HTR-8/SVneo (cell line): ENCODE measurements around the gene GRAP2.
"Not testable (repeated sequence)": the region's sequence is repeated elsewhere in the genome, so short reads cannot be mapped to it uniquely, and the experiment has no call there.

Experiments
- DNase-seq: peaks from one replicate; pipeline ENCODE4 v3.0.0; 2011; ENCODE audit warnings: low spot score, mixed read lengths; ENCODE audit not compliant: insufficient read length
- FAIRE-seq: peaks from 2 replicates; lab custom pipeline; 2011; peaks lifted over from hg19 to GRCh38; lab: Jason Lieb, UNC

The GRAP2 gene

DNA sequence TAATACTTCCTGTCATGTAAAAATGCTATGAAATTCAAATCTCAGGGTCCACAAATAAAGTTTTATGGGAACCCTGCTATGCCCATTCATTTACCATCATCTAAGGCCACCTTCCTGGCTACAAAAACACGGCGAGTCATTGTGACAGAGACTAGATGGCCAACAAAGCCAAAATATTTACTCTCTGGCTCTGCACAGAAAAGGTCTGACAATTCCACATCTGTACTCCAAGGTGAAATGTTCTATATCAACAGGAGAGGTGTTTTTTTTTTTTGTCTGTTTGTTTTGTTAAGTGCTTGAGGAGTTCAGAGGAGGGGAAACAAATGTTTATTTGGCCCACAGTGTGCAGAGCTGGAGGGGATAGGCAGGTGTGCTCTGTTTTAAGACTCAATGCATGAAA lies 40.7 kb downstream of the GRAP2 start:
- DNase-seq: no peak
- no peak for FAIRE-seq

DNA sequence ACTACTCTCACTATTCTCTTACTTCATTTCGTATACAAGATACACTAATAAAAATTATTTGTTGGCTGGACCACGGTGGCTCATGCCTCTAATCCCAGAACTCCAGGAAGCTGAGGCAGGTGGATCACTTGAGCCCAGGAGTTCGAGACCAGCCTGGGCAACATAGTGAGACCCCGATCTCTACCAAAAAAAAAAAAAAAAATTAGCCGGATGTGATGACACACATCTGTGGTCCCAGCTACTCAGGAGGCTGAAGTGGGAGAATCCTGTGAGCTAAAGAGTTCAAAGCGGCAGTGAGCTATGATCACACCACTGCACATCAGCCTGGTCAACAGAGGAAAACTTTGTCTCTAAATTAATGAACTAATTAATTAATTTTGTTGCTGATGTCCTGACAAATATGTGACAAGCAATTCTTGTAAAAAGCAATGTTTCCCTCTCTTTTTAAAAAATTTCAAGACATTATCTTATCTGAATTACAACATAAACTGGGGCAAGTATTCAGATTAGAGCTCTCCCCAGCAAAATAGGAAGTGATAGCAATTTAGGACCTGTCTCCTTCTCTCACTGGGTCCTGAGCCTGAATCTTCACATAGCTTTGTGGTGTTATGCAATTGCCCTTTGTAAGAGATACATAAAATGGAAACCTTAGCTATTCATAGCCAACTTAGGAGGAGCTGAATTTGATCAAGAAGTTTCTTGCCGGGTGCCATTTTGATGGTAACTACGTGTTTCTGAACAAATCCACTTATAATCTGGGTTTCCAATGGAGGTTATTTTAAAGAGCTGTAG lies 41.8 kb downstream of the GRAP2 start:
- FAIRE-seq (no peak), DNase-seq (no peak)

DNA sequence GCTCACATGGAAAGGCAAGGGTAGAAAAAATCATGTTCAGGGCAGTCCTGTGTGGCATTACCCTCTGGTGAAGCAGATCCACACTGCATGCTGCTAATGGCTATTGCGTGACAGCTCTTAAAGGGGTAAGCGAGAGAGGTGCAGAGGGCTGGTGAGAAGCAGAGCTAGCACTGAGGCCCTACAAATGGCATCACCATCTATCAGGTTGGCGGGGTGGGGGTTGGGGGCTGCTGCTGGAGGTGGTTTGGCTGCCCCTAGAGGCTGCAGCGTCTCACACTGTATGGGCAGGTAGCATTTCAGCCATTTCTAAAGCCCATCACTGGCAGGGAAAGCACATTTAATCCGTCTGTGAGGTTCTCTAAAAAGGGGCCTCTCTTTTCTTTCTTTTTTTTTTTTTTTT lies 42.5 kb downstream of the GRAP2 start:
- no peak for FAIRE-seq
- DNase-seq: no peak

DNA sequence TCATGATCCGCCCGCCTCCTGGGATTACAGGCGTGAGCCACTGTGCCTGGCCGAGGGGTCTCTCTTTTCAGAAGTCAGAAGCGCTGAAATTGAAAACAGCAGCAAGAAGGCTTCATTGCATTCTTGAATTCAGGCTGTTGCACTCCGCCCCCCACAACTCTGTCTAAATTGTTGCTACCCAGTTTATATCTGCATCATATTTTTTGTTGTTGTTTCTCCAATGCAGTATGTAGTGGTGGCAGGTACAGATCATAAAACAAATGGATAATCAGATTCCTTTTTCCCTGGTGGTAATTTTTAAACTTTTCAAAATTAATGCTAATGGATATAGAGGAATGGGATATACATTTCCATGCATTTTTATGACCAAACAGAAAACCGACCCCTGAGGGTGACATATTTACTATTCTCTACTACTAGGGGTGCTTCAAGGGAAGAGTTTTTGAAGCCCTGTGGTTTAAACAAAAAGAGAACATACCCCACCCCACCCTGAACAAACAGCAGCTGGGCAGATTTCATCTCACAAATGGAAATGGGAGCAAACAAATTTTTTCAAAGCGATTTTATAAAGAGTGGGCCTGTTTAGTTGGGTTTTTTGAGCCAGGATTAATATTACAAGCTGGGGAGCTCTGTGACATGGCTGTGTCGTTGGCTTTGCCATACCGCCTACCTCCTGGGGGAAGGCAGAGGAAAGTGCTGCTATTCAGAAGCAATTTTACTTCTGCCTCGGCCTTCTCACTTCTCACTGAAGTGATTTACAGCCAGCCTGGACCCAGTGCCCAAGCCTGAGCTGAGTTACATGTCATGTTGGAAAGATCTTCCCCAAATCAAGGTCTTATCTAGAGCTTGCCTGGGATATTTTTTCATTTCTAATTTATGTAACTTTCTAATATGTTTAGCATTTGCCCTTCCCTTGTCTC lies 43.3 kb downstream of the GRAP2 start:
- no peak for FAIRE-seq
- no peak for DNase-seq

DNA sequence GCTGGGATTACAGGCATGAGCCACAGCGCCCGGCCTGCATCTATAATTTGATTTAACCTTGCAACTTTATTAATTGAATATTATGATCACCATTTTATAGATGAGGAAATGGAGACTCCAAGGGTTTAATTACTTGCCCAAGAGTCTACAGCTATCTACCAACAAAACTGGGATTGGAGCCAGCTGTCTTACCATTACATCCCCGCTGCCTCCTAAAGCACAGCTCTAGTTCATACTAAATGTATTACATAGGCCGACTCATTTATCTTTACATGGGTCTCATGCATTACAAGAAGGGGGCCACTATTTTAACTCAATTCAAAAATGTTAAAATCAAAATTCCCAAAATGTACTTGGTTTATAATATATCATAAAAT lies 45.2 kb downstream of the GRAP2 start:
- FAIRE-seq: no peak
- no peak for DNase-seq

DNA sequence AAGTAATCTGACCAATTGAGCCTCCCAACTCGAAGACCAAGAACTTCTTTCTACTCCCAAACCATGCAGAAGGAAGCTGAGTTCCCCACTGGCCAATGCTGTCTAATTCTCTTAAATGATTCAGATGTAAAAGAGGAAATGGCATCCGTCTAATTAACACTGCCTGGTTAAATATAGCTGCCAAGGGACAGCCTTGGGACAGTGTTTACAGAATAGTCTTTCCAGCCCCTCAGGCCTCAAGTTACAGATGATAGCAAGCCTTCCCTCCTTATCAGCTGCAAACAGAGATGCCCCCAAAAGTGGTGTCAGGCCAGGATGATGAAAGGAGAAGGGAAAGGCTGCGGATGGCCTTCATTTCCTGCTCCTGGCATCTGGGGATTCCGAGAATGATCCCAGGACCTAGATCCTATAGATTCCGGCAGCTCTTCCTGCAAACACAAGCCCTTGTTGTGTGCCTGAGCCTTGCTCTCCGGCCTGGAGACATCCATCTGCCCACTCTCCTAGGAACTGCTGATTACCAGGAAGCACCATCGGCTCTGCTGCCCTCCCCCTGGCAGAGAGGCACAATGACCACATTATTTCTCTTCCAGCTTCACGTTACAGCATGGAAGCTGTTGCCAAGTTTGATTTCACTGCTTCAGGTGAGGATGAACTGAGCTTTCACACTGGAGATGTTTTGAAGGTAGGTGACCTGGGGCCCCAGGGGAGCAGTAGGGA lies 45.8 kb downstream of the GRAP2 start:
- FAIRE-seq (no peak), DNase-seq (no peak)

DNA sequence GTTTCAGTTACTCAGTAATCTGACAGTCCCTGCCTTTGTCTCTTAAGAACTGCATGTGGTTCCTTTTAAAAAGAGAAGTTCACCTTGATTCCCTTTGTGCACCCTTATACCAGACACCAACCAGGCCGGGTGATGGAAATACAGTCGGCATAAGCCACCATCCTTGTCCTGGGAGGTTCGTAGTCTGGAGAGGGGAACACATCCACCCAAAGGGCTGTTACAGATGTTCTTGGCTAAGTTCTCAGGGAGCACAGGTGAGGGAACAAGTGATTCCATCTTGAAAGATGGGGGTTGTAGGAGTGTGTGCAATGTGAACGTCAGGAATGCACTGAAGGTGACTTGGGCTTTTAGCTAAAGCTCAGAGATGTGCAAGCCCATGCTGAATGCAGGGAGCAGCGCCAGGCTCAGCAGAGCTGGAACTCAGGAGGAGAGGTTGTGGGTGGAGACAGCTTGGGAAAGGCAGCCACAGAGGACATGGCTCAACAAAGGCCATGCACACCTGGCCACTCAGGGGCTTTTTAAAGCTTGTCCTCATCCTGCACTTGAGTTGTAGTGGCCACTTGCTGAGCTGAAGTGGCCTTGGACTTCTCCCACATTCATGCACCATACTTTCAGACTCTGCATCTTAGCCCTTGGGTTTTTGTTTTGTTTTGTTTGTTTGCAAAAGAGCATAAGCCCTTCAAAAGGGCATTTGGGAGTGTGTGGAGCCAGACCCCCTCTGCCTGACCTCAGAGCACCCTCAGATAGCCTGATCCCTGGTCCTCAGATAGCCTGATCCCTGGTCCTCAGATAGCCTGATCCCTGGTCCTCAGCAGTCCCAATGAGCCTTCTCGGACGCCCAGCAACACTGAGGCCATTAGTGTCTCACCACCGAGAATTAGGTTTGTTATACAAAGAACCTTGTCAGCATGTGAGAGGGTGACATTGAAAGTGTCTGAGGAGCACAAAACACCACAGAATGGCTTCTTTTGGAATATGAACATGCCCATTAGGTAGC lies 46.6 kb downstream of the GRAP2 start:
- FAIRE-seq (no peak), DNase-seq (no peak)

DNA sequence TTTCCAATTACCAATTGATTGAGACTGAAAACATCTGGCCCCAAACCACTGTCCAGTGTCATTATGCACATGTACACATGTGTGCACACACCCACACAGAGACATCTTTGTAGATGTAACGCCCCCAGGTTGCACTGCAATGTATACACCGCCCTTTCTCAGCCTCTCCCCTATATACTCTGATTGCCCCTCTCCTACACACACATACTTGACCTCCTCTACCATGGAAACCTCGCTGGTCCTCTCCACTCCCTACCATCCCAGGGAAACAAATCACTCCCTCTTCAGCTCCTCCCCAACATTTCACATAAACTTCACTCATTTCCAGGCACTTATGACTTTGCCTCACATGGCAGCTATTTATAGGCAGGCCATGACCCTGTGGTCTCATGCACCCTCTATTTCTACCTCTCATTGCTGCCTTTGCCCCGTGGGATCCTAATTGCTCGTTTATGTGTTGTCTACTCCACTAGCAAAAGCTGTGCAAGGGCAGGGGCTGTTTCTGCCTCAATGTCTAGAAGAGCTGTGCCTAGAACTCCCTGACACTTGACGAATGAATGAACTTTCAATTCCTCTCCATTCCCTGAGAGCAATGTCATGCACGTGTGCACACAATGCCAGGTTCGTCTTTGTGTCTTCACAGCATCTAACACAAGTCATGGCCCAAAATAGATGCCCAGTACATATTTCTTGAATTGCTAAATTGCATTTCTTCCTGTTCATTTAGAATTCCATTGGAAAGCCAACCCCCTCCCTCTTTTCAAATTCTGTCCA lies 49.3 kb downstream of the GRAP2 start:
- FAIRE-seq: no peak
- DNase-seq: no peak

DNA sequence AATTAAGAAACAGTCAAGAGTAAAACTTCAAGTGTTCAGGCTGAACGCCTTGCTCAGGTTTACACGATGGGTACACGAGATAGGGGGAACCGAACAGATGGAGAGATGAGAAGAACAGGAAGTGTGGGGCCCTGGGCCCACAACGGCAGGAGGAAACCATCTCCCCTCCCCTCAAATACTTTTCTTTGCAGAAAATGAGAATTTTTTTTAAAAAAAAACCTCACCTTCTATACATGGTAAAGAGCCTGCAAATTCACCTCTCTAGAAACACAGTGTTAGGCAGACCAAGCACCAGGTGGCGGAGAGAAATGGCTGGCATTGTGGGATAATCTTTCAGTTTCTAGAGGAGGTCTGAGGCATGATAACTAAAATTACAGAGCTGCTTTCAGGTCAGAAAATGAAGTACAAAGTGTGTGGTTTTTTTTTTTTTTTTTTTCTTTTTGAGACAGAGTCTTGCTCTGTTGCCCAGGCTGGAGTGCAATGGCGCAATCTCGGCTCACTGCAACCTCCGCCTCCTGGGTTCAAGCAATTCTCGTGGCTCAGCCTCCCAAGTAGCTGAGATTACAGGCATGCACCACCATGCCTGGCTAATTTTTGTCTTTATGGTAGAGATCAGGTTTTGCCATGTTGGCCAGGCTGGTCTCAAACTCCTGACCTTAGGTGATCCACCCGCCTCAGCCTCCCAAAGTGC lies 50.9 kb downstream of the GRAP2 start:
- not testable (repeated sequence) for FAIRE-seq, DNase-seq

DNA sequence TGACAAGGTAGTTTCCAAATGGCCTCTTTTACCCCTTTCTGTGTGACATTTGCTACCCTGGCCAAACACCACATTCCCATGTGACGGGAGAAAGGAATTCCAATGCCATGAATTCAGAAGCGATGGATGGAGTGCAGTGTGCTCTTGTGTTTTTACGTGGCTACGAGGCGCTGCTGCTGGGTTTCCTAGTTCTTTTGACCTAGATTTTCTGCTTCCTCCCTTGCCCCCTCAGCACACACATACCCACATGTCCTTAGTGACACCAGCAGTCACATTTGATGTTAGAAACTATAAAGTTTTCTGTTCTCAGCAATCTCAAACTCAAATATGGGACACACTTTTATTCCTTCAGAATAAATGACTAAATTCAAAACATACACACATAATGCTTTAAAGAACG lies 51.5 kb downstream of the GRAP2 start:
- DNase-seq: no peak
- no peak for FAIRE-seq

DNA sequence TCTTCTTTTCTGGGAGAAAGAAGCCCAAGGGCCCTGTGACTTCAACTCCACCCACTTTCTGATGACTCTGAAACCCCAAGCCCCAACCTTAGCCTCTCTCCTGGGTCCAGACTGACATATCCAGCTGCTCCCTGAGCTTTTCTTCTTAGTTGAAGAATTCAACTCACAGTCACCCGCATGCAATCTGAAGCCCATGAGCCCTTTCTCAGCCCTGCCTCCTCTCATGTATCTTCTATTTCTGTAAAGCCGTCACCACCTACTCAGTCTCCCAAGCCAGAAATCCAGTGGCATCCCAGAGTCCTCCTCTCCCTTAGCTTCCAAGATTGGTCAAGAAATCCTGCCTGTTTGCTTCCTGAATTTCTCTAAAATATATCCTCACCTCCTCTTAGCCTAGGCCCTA lies 52.2 kb downstream of the GRAP2 start:
- DNase-seq (no peak), FAIRE-seq (no peak)

DNA sequence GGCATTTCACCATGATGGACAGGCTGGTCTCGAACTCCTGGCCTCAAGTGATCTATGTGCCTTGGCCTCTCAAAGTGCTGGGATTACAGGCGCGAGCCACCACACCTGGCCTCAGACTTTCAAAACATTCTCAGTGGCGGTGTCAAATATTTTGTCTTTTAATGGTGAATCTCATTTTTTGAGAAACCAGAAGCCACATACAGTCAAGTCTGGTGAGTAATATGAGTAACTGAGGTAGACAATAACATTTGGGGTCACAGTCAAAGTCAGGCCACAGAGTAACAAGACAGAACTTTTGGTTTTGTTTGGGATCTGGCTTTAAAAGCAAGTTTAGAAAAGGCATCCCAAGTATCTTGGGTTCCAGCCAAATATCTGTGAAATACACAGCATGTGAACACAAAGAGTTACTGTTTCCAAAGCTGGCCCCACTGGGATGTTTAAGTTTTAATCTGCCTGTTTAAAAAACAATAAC lies 53.7 kb downstream of the GRAP2 start:
- DNase-seq (no peak), FAIRE-seq (no peak)

DNA sequence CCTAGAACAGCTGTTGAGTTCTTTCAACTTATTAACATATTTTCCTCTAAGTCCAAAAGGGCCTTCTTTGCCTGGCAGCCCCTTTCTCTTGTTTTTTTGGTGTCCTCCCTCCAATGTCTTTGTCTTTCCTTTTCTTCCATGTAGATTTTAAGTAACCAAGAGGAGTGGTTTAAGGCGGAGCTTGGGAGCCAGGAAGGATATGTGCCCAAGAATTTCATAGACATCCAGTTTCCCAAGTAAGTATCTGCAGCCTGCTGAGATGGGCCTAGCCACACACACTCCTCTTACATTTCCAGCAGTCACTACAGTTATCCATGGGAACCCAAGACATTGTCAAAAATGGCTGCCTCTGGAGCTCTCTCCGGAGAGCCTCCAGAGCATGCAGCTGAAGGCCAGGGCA lies 54.8 kb downstream of the GRAP2 start:
- no peak for DNase-seq
- FAIRE-seq: no peak

DNA sequence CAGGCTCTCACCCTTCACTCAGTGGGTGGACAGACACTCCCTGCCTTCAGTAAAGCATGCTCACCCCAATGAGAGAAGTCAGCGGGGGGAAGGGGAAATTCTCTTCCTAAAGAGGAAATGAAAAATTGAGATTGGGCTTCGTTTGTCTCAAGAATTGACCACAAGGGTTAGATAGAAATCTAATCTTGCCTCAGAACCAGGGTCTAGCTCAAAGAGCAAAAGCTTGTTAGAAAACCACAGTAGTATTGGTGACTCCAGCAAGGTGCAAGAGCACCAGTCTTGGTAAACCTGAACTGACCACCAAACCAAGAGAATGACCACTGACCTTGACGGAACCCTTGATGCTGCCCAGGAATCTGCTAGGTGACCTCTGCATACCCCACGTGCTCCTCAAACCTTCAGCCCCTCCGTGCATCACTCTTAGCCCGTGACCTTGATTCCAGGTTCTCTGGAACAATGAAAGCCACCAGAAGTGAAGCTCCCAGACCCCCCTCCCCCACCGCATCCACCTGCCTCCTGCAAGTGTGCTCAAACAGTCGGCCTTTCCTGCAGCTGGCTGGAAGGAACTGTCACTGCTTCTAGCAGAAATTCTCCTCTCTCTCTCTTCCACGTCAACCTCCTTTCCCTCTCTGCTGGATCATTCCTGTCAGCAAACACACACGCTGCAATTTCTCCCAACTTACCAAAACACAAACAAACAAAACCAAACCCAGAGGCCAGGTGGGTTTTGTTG lies 56.2 kb downstream of the GRAP2 start:
- DNase-seq: no peak
- no peak for FAIRE-seq

DNA sequence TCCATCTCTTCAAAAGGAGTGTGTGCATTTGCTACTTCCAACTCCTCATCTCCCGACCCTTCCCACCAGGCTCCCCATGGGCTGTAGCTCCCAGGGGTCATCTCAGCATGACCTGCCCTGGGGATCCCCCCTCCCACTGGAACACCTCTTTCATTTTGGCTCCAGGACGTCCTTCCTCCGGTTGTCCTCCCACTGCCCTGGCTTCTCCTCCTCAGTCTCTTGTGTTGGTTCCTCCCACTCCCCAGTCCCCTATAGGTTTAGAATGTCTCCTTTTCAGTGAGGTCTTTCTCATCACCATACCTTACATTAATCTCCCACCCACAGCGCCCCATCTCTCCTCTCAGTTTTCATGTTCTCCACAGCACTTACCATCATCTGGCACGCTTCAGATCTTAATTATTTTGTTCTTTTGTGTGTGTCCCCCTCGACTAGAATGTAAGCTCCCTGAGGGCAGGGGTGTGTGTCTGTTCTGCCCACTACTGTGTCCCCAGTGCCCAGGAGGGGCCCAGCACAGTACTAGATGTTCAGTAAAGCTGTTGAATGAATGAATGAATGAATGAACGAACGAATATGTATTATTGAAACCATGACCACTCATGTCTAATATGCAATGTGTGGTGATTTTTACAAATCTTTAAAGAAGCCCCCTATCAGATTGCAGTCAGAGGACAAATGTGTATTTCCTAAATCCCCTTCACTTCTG lies 57.3 kb downstream of the GRAP2 start:
- DNase-seq: no peak
- no peak for FAIRE-seq

DNA sequence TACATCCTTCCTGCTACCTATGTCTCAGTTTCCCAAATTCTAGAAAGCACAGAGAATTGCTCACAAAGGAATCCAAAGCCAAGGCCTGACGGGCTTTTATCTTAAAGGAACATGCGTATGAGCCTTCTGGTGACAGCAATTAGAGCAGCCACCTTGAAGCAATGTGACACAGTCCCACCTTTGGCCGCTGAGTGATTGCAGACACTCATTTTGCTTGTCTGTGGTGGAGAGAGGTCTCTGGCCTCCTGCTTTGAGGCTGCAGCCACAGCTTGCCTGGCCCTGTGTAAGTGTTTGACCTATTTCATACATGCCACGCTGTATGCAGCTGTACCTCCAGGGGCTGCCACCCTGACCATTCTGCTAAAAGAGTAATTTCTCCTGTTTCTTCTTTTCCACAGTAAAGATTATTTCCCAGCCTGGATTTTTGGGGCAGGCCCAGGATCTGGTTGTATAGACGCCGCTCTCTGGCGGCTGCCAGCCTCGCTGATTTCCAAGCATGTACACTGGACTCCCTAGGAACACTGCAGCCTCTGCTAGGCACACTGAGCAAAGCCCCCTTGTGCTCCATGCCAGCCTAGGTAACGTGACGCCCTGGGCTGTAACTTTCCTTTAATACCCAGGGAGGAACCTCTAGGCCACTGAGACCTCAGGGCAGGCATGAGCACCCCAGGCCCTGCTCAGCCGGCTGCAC lies 58.2 kb downstream of the GRAP2 start:
- FAIRE-seq (no peak), DNase-seq (no peak)
